Glomerular visceral epithelial cell (primary cell): ENCODE data around the gene GPATCH3.
"Not testable (repeated sequence)": the region's sequence is repeated elsewhere in the genome, so short reads cannot be mapped to it uniquely, and the experiment has no call there.

Experiments
- DNase-seq: peaks from one replicate; pipeline ENCODE4 v3.0.0-alpha.2; 2016; ENCODE audit errors: extremely low spot score

GPATCH3 gene

DNA sequence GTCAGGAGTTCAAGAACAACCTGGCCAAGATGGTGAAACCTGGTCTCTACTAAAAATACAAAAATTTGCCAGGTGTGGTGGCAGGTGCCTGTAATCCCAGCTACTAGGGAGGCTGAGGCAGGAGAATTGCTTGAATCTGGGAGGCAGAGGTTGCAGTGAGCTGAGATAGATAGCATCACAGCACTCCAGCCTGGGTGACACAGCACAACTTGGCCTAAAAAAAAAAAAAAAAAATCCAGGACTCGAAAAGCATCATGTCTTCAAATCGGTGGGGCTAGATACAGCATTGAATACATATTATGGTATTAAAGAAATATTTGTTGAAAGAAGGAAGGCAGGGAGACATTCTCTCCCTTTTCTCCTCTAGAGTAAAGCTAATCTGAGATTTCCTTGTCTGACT lies 27.2 kb downstream of the GPATCH3 start:
- not testable (repeated sequence) for DNase-seq

- DNase-seq: peak; percentile 99
Measured at GRCh38 chr1:26864610-26865480, 35.4 kb downstream of the GPATCH3 start.

GRCh38 chr1:26863685-26864077 lies 36.6 kb downstream of the GPATCH3 start:
- DNase-seq: no peak

GRCh38 chr1:26862781-26863684 lies 37.2 kb downstream of the GPATCH3 start, which contains the start of gene SFN:
Gene SFN (plus strand): TSS chr1:26863149. CDS start chr1:26863213, 64 bp downstream.
- DNase-seq: peak; percentile 86

DNA sequence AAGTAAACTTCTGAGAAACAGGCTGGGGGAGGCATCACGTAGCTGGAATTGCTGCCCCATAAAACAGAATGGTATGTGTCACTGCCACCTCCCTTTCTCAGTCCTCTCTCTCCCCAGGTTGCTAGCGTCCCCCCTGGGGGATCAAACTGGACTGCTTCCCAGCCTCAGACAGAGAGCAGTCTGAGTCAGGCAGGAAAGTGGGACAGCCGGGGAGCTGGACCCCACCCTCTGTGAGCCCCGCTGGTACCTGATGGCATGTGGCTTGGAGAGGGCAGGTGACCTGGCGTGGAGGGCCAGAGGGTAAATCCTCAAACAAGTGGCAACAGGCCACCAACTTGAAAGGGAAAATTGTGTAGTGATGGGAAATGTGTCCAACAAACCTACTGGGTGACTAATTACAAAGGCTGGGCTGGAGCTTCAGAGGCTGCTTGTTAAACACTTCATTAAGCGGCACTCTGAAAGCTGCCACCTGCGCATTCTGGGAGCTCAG lies 38.3 kb downstream of the GPATCH3 start:
- peak; percentile 30 for DNase-seq

- peak; percentile 22 for DNase-seq
Measured at GRCh38 chr1:26861286-26861701, 39.0 kb downstream of the GPATCH3 start.

DNA sequence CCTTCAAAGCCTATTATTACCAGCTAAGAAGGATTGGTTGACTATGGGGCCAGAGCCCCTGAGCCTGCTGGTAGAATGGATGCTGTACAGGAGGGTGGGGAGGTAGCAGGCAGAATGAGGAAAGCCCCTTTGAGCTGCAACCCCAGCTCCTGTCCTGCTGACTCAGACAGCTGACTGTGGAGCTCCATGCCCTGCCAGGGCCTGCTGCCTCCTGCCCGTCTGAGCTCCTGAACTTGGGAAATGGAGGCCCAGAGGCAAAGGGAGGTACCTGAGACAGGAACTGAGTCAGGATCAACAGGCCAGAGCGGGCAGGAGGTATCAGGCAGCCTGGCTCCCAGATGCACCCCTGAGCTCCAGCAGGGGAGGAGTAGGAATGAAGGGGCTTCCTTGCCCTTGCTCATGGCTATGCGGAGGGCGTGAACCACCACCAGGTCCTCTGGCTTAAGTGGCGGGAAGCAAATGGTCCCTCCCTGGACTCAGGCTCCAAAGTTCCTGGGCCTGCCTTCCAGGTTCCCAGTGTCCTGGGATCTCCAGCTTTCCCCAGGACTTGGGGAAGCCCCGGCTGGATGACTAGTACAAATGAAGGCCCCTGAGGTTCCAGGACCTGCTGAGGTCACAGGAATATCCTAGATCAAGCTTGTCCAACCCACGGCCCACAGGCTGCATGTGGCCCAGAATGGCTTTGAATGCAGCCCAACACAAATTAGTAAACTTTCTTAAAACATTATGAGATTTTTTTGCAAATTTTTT lies 41.2 kb downstream of the GPATCH3 start:
- DNase-seq: peak; percentile 28

- DNase-seq: no peak
Measured at GRCh38 chr1:26858160-26858559, 42.1 kb downstream of the GPATCH3 start.

DNA sequence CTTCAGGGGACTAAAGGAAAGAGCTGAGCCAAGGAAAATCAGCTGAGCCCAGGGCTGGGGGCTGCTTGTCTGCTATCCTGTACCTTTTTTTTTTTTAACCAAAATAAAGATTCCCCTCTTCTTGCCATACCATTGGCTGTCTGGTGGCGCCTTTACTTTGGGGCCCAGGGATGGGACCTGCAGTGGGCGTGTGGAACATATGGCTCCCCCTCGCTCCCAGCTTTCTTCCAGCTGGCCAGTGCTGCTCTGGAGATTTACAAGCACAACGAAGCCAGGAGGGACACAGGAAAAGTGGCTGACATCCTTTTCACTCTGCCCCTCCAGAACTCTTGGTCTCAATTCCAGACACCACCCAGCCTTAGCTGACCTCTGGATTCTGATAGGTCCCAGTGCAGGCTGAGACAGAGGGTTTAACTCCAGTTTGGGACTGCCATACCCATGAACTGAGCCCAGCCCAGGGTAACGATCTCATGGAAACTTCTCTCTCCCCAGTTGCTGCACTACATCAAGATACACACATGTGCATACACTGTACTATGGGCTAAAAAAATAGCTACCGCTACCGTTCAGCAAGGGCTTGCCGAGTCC lies 42.7 kb downstream of the GPATCH3 start:
- no peak for DNase-seq

DNA sequence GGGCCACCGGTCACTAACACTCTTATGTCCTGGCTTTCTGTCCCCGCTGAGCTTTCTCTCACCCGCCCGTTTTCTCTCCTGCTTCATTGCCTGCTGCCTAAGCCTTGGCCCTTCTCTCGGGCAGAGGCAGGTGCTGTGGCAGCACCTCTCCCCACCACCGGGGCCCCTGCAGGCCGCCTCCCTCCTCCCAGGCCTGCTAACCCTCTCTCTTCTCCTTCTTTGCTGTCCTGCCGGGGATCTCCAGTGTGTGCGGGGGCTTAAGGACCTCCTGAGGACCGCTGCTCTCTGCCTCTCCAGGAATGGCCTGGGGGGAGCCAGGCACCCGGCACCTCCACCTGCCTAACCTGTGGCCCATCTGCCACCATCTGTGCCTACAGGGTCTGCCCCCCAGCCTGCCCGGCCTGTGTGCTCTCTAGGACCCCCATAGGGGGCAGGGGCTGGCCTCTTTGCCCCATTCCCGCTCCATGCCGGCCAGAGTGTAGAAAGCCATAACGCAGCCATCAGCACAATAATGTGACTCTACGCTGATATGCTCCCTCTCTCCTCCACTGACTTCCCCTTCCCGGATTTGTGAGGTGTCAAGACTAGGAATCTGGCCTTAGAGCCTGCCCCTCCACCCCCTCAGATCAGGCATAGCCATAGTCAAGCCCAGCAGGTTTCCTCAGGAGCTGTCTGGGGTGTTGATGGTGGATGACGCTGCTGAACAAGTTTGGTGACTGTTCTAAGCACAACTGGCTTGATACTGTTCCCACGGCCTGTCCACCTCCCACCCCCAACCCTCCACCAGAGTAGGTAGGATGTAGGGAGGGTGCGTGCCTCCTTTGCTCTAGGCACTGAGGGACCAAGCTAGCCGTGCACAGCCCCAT lies 43.4 kb downstream of the GPATCH3 start:
- no peak for DNase-seq

DNA sequence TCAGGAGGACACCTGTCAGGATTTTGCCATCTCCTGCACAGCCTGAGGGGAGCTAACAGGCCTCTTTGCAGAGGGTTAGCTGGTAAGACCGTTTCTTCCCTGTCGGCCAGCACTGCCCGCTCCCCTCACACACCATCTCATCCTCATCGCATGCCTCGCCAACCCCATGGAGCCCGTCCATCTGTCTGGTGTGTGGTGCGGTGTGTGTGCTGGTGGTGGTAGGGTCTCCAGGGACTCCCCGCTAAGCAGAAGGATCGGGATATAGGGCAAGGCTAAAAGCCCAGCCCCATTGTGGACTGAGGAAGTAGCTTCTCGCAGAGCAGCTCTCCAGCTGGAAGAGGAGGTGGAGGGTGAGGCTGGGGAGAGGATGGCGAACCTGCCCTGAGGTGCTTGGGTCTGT lies 44.1 kb downstream of the GPATCH3 start:
- no peak for DNase-seq

- DNase-seq: no peak
Measured at GRCh38 chr1:26855636-26856035, 44.6 kb downstream of the GPATCH3 start.

DNA sequence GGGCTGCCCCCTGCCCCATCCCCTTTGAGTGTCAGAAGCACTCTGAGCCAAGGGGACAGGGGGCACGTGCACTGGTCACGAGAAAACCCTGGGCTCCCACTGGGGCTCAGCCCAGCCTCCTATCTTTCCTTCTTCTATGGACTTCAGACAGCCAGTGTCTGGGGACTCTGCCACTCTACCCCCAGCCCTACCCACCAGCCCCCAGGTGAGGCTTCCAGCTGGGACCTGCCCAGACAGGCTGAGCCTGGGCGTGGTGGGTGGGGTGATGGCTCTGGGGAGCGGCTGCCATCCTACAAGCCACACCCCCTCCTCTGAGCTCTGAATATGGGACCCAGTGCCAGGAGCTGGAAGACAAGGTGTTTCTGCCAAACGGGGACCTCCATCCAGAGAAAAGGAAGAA lies 45.4 kb downstream of the GPATCH3 start:
- DNase-seq: no peak

DNA sequence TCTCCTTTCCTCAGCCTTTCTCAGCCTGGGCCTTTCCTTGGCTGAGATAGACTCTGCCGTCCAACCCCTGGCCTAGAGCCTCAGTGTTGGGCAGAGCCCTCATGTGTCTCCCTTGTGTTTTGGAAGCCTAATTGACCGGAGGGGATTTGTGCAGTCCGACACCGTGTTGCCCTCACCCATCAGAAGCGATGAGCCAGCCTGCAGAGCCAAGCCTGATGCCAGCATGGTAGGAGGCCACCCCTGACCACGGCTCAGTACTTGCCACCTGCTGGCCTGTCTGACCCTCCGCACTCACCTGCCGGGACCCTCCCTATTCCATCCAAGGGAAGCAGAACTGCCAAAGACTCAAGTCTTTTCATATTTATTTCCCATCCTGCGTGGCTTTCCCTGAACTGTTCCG lies 46.7 kb downstream of the GPATCH3 start:
- DNase-seq: no peak

DNA sequence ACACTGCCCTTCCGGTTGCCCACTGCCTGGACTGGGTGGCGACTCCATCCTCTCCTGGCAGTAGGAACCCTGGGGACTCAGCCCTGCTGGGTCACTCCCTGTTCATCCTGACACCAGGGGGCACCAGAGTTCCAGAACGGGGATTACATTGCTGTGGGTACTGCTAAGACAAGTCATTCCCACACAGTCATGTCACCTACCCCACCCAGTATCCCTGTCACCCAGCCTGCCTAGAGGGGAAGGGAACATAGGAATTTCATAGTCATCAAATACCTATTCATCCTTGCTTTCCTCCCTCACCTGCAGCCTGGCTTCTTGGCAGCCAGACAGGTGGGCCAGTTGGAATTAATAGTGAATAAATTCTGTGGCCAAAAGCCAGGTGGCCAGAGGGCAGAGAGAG lies 47.1 kb downstream of the GPATCH3 start:
- peak; percentile 83 for DNase-seq

GRCh38 chr1:26852701-26853100 lies 47.6 kb downstream of the GPATCH3 start:
- no peak for DNase-seq

DNA sequence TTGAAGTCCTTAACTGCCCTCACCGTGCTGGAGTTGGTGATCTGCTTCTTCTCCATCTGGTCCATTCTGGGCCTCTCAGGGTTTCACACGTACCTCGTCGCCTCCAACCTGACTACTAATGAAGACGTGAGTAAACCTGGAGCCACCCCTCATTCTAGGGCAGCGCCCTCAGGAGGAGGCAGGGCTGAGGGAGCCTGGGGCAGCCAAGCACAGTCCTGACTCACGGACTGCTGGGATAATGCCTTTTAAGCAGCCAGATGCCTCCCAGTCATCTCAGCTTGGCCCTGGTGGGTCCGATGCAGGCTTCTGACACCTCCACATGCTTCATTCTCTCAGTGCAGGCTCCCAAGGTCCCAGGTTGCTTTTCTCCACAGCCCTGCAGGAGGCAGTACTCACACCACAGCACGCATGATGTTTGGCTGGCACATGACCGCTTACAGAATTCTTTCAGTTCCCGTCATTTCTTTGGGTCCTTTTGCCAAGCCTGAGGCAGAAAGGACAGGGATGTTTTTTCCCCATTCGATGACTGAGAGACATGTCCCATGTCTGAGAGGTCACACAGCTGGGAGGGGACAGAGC lies 49.1 kb downstream of the GPATCH3 start:
- DNase-seq: no peak

GRCh38 chr1:26848941-26849774 lies 51.1 kb downstream of the GPATCH3 start:
- peak; percentile 85 for DNase-seq

- no peak for DNase-seq
Measured at GRCh38 chr1:26848499-26848898, 51.8 kb downstream of the GPATCH3 start.
